ENCODE data around the gene PEX10. TPM values are rescaled to one million over a fixed set of nuclear protein-coding genes. Genes with fewer than 3 reads are reported as not detected.

Gene PEX10
- total and polyA plus RNA-seq, 2 of the 8 experiments (the other 6 are each of a cell fraction or from before 2014, with no cell fraction given): 24.3 to 26.9 TPM

- H3K27ac ChIP-seq (ENCODE audit: low read depth, low read length): no peak overlapping the region
- WGBS, 2 experiments (ENCODE audit: extremely low coverage in 1 of 2, insufficient coverage in 1 of 2, insufficient read length in 1 of 2, insufficient replicate concordance in 2 of 2, low coverage in 1 of 2, low lambda C conversion rate in 2 of 2, missing lambda C conversion rate in 1 of 2): 85% methylated on average over 15 of the region's 15 CpGs; no CpG with 5 or more reads in 1 of the 2 experiments
These were observed 25.3 kb upstream of the PEX10 start for GRCh38 chr1:2437617-2438016.

More at GRCh38 chr1:2437617-2438016, 25.3 kb upstream of the PEX10 start:
- Histone ChIP-seq H2AFZ (ENCODE audit: low read length) (no peak overlapping the region), H4K20me1 (replicated peaks in 1 of 2; ENCODE audit: control insufficient read depth in 1 of 2, insufficient read depth in 2 of 2, low read length in 2 of 2) (no peaks in the 10 kb centered on the region), H2AK5ac (ENCODE audit: low read depth, low read length) (no peak overlapping the region), H3K56ac (replicated peaks; ENCODE audit: insufficient read length, low read depth, low read length) (no peak overlapping the region), H2BK15ac (ENCODE audit: low read length) (no peak overlapping the region), H2BK20ac (ENCODE audit: low read length) (no peak overlapping the region), H4K8ac (ENCODE audit: extremely low read depth, insufficient read depth, low read length) (no peak overlapping the region; the same call in 1 of the 2 replicates), H3K14ac (ENCODE audit: insufficient read length) (no peak overlapping the region), H3K4me1 (replicated peaks in 1 of 4; ENCODE audit: control insufficient read depth in 3 of 4, insufficient read depth in 4 of 4, low read length in 3 of 4) (no peaks in the 10 kb centered on the region), H3K27me3 (replicated peaks in 1 of 4; ENCODE audit: control insufficient read depth in 3 of 4, extremely low read depth in 1 of 4, insufficient read depth in 3 of 4, low read length in 3 of 4) (peaks cover 2 to 10% (median 6%) of the 10 kb centered on the region in 4 experiments; a peak in 6 of 7 replicates), H3K79me1 (ENCODE audit: low read depth, low read length) (no peaks in the 10 kb centered on the region), H2BK120ac (replicated peaks; ENCODE audit: low read depth, low read length) (no peak overlapping the region), H3K4me2 (ENCODE audit: insufficient read depth in 1 of 2, low read depth in 2 of 2, low read length in 2 of 2) (no peak overlapping the region), H3K23me2 (ENCODE audit: low read depth, low read length) (no peaks in the 10 kb centered on the region), H3K18ac (ENCODE audit: extremely low read depth, low read length) (no peak overlapping the region; the same call in 1 of the 2 replicates), H3K9me3 (ENCODE audit: insufficient read depth in 2 of 2, low read depth in 1 of 2, low read length in 1 of 2) (no peaks in the 10 kb centered on the region), H3K36me3 (ENCODE audit: control insufficient read depth in 2 of 4, insufficient read depth in 4 of 4, low read length in 3 of 4) (no peaks in the 10 kb centered on the region), H4K91ac (replicated peaks; ENCODE audit: insufficient read length, low read length) (no peak overlapping the region), H3K4me3 (ENCODE audit: extremely low read depth in 1 of 4, insufficient read depth in 2 of 4, low read depth in 3 of 4, low read length in 4 of 4) (no peak overlapping the region), H3K9ac (replicated peaks in 1 of 4; ENCODE audit: extremely low read depth in 1 of 4, low read depth in 3 of 4, low read length in 3 of 4) (no peak overlapping the region), H3K4ac (replicated peaks; ENCODE audit: insufficient read length, low read depth, low read length) (no peak overlapping the region), H3K79me2 (ENCODE audit: control insufficient read depth in 1 of 2, insufficient read depth in 2 of 2, low read length in 2 of 2) (no peaks in the 10 kb centered on the region), H2BK12ac (ENCODE audit: low read depth, low read length) (0 out of 2 replicates have a peak overlapping the region, but pooled peaks have one; percentile 23), H3K23ac (ENCODE audit: insufficient read length) (no peak overlapping the region), H4K5ac (ENCODE audit: insufficient read length, low read depth, low read length) (no peak overlapping the region), H2BK5ac (ENCODE audit: low read depth, low read length) (peak overlapping the region; percentile 56; the same call in 1 of the 2 replicates)
- TF ChIP-seq TEAD4 (IDR thresholded peaks at IDR 0.05; ENCODE audit: low read depth, low read length) (no peak), TBP (IDR thresholded peaks at IDR 0.05; ENCODE audit: low read depth, low read length) (no peak), ATF3 (IDR thresholded peaks at IDR 0.05; ENCODE audit: insufficient read depth, low read depth, low read length) (no peak), CTBP2 (IDR thresholded peaks at IDR 0.05; ENCODE audit: borderline replicate concordance, insufficient read depth, insufficient read length, low read length) (no peak), CEBPB (IDR thresholded peaks at IDR 0.05; ENCODE audit: low read depth, low read length) (no peak), SUZ12 (IDR thresholded peaks at IDR 0.05; ENCODE audit: low read length) (no peak), EZH2 (IDR thresholded peaks at IDR 0.05; ENCODE audit: low read depth, low read length, severe bottlenecking) (no peak), POLR2AphosphoS5 (IDR thresholded peaks at IDR 0.05; ENCODE audit: low read depth, low read length) (no peak), MAX (IDR thresholded peaks at IDR 0.05) (no peak), SP2 (IDR thresholded peaks at IDR 0.05; ENCODE audit: low read length) (no peak)
- ChIA-PET POLR2A (ENCODE audit: partially characterized antibody) (no interaction called here), CTCF (ENCODE audit: partially characterized antibody) (no interaction called here)
- DNase-seq (ENCODE audit: low read depth in 1 of 2, low spot score in 2 of 2): no peak
- no peak for FAIRE-seq

All from H1 (cell line).